ENCODE results near the gene DNAH10. TPM values are rescaled to one million over a fixed set of nuclear protein-coding genes. Genes with fewer than 3 reads are reported as not detected.

Gene DNAH10
- total and polyA plus RNA-seq, 10 of the 15 experiments (the other 5 are each of a cell fraction or from before 2014, with no cell fraction given) = 0.01 to 0.32 (median 0.06) TPM

- SMC1A ChIA-PET (ENCODE audit: uncharacterized antibody, unreplicated experiment) = no interaction called here
- in situ Hi-C loops (cut with MboI) = no loop called here
- H3K27me3 ChIP-seq (replicated peaks in 1 of 2; ENCODE audit: control insufficient read depth in 2 of 2, insufficient read depth in 2 of 2, low read length in 1 of 2) = no peaks in the 10 kb centered on the region; a peak in 1 of 4 replicates
- H4K20me1 ChIP-seq (ENCODE audit: control insufficient read depth, insufficient read depth) = no peaks in the 10 kb centered on the region
- RAD21 ChIA-PET (ENCODE audit: unreplicated experiment) = no interaction called here
- H3K79me2 ChIP-seq (ENCODE audit: control insufficient read depth, insufficient read depth, low read length) = no peaks in the 10 kb centered on the region
- DNase-seq (ENCODE audit: low read depth, low spot score) (no peak), ATAC-seq (no peak), FAIRE-seq (no peak)
- intact Hi-C loops (cut with micrococcal nuclease; ENCODE audit: unreplicated experiment) = no loop called here
- BruUV-seq (replicated peaks) = no TSS peak
- no peak overlapping the region for H2AFZ ChIP-seq (ENCODE audit: control insufficient read depth, low read depth, low read length)
- no peaks in the 10 kb centered on the region for H3K4me1 ChIP-seq (ENCODE audit: control insufficient read depth, insufficient read depth, low read length)
- H3K4me2 ChIP-seq (ENCODE audit: control insufficient read depth, insufficient read depth) = no peak overlapping the region
- POLR2A ChIA-PET = no interaction called here
- H3K9me3 ChIP-seq (replicated peaks; ENCODE audit: control insufficient read depth, insufficient read depth, low read length) = no peaks in the 10 kb centered on the region
- no peak for TF ChIP-seq STAT3 (IDR thresholded peaks at IDR 0.05; ENCODE audit: low read depth, low read length)
- CTCF ChIA-PET = interaction anchor here (1.1 kb wide), 1 partner anchor 271 kb away, joined by 3 read pairs; no protein-coding TSS in a partner anchor
- no peaks in the 10 kb centered on the region for H3K36me3 ChIP-seq (ENCODE audit: control insufficient read depth in 2 of 2, insufficient read depth in 2 of 2, low read length in 1 of 2)
- H3K27ac ChIP-seq (ENCODE audit: control insufficient read depth, insufficient read depth) = no peak overlapping the region
- 15% methylated on average over 4 of the region's 4 CpGs for WGBS (ENCODE audit: insufficient coverage, insufficient replicate concordance, low lambda C conversion rate, missing lambda C conversion rate)
- H3K9ac ChIP-seq (ENCODE audit: control insufficient read depth, insufficient read depth, low read length) = no peak overlapping the region
- H3K4me3 ChIP-seq = no peak overlapping the region
Measured at GRCh38 chr12:123861392-123861791, 99.3 kb downstream of the DNAH10 start.

DNA sequence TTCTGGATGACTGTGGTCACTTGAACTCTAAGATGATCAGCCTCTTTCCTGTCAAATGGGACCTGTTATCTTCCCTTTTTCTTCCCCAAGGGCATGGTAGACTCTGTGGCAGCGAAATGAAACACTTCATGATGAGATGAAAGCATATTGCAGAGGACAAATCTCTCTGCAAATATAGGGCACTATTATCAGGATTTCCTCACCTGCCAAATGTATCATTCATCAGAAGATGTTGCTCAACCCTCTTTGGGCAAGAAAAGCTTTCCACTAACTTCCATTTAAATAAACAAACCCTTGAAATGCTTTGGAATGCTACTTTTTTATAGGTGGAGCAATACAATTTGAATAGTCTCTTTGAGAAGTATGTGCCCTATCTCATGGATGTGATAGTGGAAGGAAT, 105.0 kb downstream of the DNAH10 start:
- H4K20me1 ChIP-seq (ENCODE audit: control insufficient read depth, insufficient read depth) = no peaks in the 10 kb centered on the region
- intact Hi-C loops (cut with micrococcal nuclease; ENCODE audit: unreplicated experiment) = no loop called here
- DNase-seq (ENCODE audit: low read depth, low spot score) = no peak
- H3K4me1 ChIP-seq (ENCODE audit: control insufficient read depth, insufficient read depth, low read length) = no peaks in the 10 kb centered on the region
- 0% methylated on average over 1 of the region's 1 CpG for WGBS (ENCODE audit: insufficient coverage, insufficient replicate concordance, low lambda C conversion rate, missing lambda C conversion rate)
- H3K9ac ChIP-seq (ENCODE audit: control insufficient read depth, insufficient read depth, low read length) = no peak overlapping the region
- in situ Hi-C loops (cut with MboI) = no loop called here
- H3K4me2 ChIP-seq (ENCODE audit: control insufficient read depth, insufficient read depth) = no peak overlapping the region
- ChIA-PET POLR2A (no interaction called here), RAD21 (ENCODE audit: unreplicated experiment) (no interaction called here), CTCF (no interaction called here), SMC1A (ENCODE audit: uncharacterized antibody, unreplicated experiment) (no interaction called here)
- H3K4me3 ChIP-seq = no peak overlapping the region
- BruUV-seq (replicated peaks) = no TSS peak
- H3K79me2 ChIP-seq (ENCODE audit: control insufficient read depth, insufficient read depth, low read length) = no peaks in the 10 kb centered on the region
- no peak overlapping the region for H3K27ac ChIP-seq (ENCODE audit: control insufficient read depth, insufficient read depth)
- H2AFZ ChIP-seq (ENCODE audit: control insufficient read depth, low read depth, low read length) = no peak overlapping the region
- no peaks in the 10 kb centered on the region for H3K36me3 ChIP-seq (ENCODE audit: control insufficient read depth in 2 of 2, insufficient read depth in 2 of 2, low read length in 1 of 2)
- ATAC-seq = no peak
- H3K9me3 ChIP-seq (replicated peaks; ENCODE audit: control insufficient read depth, insufficient read depth, low read length) = no peaks in the 10 kb centered on the region
- FAIRE-seq = no peak
- no peaks in the 10 kb centered on the region; a peak in 2 of 4 replicates for H3K27me3 ChIP-seq (replicated peaks in 1 of 2; ENCODE audit: control insufficient read depth in 2 of 2, insufficient read depth in 2 of 2, low read length in 1 of 2)
- TF ChIP-seq ZNF622 (IDR thresholded peaks at IDR 0.05) = no peak
- no peak for TF ChIP-seq EGR1 (IDR thresholded peaks at IDR 0.05; ENCODE audit: borderline replicate concordance in 1 of 2, low read depth in 2 of 2, low read length in 2 of 2)
- no peak for TF ChIP-seq MLLT1 (IDR thresholded peaks at IDR 0.05)
- TF ChIP-seq HDAC6 (IDR thresholded peaks at IDR 0.05; ENCODE audit: unreplicated experiment) = no peak
- no peak for TF ChIP-seq SIX5 (IDR thresholded peaks at IDR 0.05; ENCODE audit: low read depth, low read length, severe bottlenecking)
- no peak for TF ChIP-seq SMAD5 (IDR thresholded peaks at IDR 0.05; ENCODE audit: low read depth)
- TF ChIP-seq MAX (IDR thresholded peaks at IDR 0.05; ENCODE audit: low read depth, low read length) = no peak
- TF ChIP-seq E4F1 (IDR thresholded peaks at IDR 0.05; ENCODE audit: borderline replicate concordance, partially characterized antibody) = no peak
- TF ChIP-seq BMI1 (IDR thresholded peaks at IDR 0.05; ENCODE audit: borderline replicate concordance) = no peak
- no peak for TF ChIP-seq LARP7 (IDR thresholded peaks at IDR 0.05)
- no peak for TF ChIP-seq KAT2A (conservative IDR thresholded peaks at IDR 0.05; ENCODE audit: control insufficient read depth, low read depth, low read length)
- TF ChIP-seq POLR2AphosphoS2 (IDR thresholded peaks at IDR 0.05; ENCODE audit: low read depth, low read length) = no peak
